ENCODE results near the gene CYP2C9.

DNA sequence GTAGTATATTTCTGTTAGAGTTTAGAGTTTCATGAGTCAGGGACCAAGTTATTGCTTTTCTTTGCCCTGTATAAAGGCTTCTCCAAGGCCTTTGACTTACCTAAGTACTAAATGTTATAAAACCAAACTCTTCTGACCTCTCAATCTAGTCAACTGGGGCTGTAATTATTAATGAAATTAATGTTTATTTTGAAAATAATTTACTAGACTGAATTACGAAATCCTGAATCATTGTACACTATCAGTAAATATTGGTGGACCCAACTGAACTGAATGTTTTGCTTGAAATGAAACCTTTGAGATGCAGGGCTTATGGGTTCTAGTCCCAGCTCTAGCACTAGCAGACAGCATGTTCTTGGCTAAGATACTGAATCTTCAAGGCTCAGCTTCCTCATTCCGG, 1.7 kb upstream of the CYP2C9 start:
- TF ChIP-seq, protein P1, sequence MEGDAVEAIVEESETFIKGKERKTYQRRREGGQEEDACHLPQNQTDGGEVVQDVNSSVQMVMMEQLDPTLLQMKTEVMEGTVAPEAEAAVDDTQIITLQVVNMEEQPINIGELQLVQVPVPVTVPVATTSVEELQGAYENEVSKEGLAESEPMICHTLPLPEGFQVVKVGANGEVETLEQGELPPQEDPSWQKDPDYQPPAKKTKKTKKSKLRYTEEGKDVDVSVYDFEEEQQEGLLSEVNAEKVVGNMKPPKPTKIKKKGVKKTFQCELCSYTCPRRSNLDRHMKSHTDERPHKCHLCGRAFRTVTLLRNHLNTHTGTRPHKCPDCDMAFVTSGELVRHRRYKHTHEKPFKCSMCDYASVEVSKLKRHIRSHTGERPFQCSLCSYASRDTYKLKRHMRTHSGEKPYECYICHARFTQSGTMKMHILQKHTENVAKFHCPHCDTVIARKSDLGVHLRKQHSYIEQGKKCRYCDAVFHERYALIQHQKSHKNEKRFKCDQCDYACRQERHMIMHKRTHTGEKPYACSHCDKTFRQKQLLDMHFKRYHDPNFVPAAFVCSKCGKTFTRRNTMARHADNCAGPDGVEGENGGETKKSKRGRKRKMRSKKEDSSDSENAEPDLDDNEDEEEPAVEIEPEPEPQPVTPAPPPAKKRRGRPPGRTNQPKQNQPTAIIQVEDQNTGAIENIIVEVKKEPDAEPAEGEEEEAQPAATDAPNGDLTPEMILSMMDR (IDR thresholded peaks at IDR 0.05) = no peak
- TF ChIP-seq POLR2A (IDR thresholded peaks at IDR 0.05) (no peak), POLR2AphosphoS5 (IDR thresholded peaks at IDR 0.05) (no peak)
